Left ventricle myocardium inferior (tissue), 1 donor: Measurements from ENCODE around the gene GDPD3. TPM values are rescaled to one million over a fixed set of nuclear protein-coding genes. Genes with fewer than 3 reads are reported as not detected.

ENCODE experiments used
- DNase-seq: peaks from one replicate; pipeline ENCODE4 v3.0.0-alpha.2; 2020
- H3K27ac ChIP-seq: fragments of 200-600 bp; replicated peaks from 2 replicates; pipeline ENCODE4 v1.8.0; 2021
- H3K27me3 ChIP-seq: fragments of 200-600 bp; 2 replicates; pipeline ENCODE4 v1.8.0; 2021; ENCODE audit warnings: low read depth
- H3K36me3 ChIP-seq: fragments of 200-600 bp; 2 replicates; pipeline ENCODE4 v1.8.0; 2021
- H3K4me1 ChIP-seq: fragments of 200-600 bp; 2 replicates; pipeline ENCODE4 v1.8.0; 2021
- H3K4me3 ChIP-seq: fragments of 200-600 bp; 2 replicates; pipeline ENCODE4 v1.8.0; 2021; ENCODE audit warnings: mild to moderate bottlenecking, moderate library complexity
- H3K9me3 ChIP-seq: fragments of 200-600 bp; replicated peaks from 2 replicates; pipeline ENCODE4 v1.8.0; 2021
- intact Hi-C: fragments of 100-400 bp; cut with micrococcal nuclease; formaldehyde crosslinking; loops from one replicate; pipeline ENCODE4 v1.11.0; 2022
- total RNA-seq: library from RNA; stranded (reverse); fragmentation: NEBNext Ultra II Directional; extraction: Animal tissue kit (Norgen Biotek cat#: 25700); gene quantifications from one replicate; pipeline ENCODE4 v1.2.1, GENCODE V29; 2021
- TF ChIP-seq, protein P1 (sequence below): fragments of 200-600 bp; IDR thresholded peaks from 2 replicates; pipeline ENCODE4 v1.8.0; 2021; ENCODE audit warnings: antibody characterized with exemption, mild to moderate bottlenecking, borderline replicate concordance
- donor health status: DM: no; HTN: yes; CAD: no; lungs with severe emphysema.

Gene GDPD3
- total RNA-seq, 1 donor from 2014 or later, result 2.3 TPM

DNA sequence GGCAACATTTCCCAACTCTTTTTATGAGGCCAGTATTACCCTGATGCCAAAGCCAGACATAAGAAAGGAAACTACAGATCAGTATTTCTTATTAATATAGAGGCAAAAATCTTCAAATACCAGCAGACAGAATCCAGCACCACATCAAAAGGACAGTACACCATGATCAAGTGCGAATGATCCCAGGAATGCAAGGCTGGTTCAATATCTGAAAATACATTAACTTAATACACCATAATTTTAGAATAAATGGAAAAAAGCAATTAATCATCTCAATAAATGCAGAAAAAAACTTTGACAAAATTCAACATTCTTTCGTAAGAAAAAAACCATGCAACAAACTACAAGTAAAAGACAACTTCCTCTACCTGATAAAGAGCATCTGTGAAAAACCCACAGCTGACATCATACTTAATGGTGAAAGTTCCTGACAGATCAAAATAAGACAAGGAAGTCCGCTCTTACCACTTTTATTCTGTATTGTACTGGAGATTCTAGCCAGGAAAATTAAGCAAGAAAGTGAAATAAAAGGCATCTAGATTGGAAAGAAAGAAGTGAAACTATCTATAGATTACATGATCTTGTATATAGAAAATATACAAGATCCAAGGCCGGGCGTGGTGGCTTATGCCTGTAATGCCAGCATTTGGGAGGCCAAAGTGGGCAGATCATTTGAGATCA lies 36.1 kb upstream of the GDPD3 start:
- peaks cover 17% of the 10 kb centered on the region for H3K9me3 ChIP-seq
- no peaks in the 10 kb centered on the region for H3K4me1 ChIP-seq
- H3K27me3 ChIP-seq, result no peaks in the 10 kb centered on the region
- H3K36me3 ChIP-seq, result no peaks in the 10 kb centered on the region
- DNase-seq, result no peak
- intact Hi-C loops, result no loop called here
- no peak overlapping the region for H3K27ac ChIP-seq
- TF ChIP-seq, protein P1, sequence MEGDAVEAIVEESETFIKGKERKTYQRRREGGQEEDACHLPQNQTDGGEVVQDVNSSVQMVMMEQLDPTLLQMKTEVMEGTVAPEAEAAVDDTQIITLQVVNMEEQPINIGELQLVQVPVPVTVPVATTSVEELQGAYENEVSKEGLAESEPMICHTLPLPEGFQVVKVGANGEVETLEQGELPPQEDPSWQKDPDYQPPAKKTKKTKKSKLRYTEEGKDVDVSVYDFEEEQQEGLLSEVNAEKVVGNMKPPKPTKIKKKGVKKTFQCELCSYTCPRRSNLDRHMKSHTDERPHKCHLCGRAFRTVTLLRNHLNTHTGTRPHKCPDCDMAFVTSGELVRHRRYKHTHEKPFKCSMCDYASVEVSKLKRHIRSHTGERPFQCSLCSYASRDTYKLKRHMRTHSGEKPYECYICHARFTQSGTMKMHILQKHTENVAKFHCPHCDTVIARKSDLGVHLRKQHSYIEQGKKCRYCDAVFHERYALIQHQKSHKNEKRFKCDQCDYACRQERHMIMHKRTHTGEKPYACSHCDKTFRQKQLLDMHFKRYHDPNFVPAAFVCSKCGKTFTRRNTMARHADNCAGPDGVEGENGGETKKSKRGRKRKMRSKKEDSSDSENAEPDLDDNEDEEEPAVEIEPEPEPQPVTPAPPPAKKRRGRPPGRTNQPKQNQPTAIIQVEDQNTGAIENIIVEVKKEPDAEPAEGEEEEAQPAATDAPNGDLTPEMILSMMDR, result no peak
- no peak overlapping the region for H3K4me3 ChIP-seq

DNA sequence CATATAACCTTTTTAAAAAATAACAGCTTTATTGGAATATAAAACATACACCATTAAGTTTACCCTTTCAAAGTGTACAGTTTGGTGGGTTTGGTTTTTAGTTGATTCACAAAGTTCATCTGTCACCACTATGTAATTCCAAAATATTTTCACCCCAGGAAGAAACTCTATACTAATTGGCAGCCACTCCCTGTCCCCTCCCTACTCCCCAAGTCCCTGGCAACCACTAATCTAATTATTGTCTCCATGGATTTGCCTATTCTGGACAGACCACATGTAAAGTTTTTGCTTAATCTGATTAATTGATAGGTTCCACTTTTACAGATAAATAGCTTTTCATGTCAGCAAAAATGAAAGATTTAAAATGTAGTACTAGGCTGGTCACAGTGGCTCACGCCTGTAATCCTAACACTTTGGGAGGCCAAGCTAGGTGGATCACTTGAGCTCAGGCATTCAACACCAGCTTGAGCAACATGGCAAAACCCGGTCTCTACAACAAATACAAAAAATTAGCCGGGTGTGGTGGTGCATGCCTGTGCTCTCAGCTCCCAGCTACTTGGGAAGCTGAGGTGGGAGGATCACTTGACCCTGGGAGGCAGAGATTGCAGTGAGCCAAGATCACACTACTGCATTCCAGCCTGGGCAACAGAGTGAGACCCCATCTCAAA lies 34.6 kb upstream of the GDPD3 start:
- H3K9me3 ChIP-seq, result peaks cover 17% of the 10 kb centered on the region
- intact Hi-C loops, result no loop called here
- no peak for DNase-seq

DNA sequence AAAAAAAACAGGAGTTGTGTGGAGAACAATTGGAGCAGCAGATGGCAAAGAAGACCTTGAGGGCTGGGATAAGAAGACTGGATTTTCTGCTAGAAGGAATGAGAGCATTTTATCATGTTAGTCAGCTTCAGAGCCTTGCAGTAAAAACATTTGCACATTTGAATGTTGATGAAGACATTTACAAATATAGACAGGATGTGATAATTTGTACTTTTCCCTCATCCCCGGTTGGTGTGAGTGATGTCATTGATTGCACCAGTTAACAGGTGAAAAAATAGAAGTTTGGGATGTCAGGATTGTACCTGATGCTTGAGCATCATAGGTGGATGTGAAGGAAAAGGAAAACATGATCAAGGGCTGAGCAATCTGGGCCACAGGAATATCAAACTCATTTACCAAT lies 32.3 kb upstream of the GDPD3 start:
- Histone ChIP-seq H3K4me3 (no peak overlapping the region), H3K4me1 (no peaks in the 10 kb centered on the region), H3K9me3 (peaks cover 17% of the 10 kb centered on the region), H3K27ac (no peak overlapping the region), H3K27me3 (no peaks in the 10 kb centered on the region), H3K36me3 (no peaks in the 10 kb centered on the region)
- TF ChIP-seq, protein P1, result no peak
- intact Hi-C loops, result no loop called here
- no peak for DNase-seq

More for the DNA sequence above, 34.6 kb upstream of the GDPD3 start:
- no peak overlapping the region for H3K27ac ChIP-seq
- H3K27me3 ChIP-seq, result no peaks in the 10 kb centered on the region
- TF ChIP-seq, protein P1, result no peak
- H3K36me3 ChIP-seq, result no peaks in the 10 kb centered on the region
- H3K4me3 ChIP-seq, result no peak overlapping the region
- H3K4me1 ChIP-seq, result no peaks in the 10 kb centered on the region

GRCh38 chr16:30144917-30145316 lies 31.6 kb upstream of the GDPD3 start:
- DNase-seq, result no peak
- no peak overlapping the region for H3K27ac ChIP-seq
- H3K36me3 ChIP-seq, result no peaks in the 10 kb centered on the region
- TF ChIP-seq, protein P1, result no peak
- H3K4me1 ChIP-seq, result no peaks in the 10 kb centered on the region
- intact Hi-C loops, result no loop called here
- H3K4me3 ChIP-seq, result no peak overlapping the region
- no peaks in the 10 kb centered on the region for H3K27me3 ChIP-seq
- H3K9me3 ChIP-seq, result peaks cover 13% of the 10 kb centered on the region

GRCh38 chr16:30144017-30144416 lies 30.7 kb upstream of the GDPD3 start:
- H3K36me3 ChIP-seq, result no peaks in the 10 kb centered on the region
- H3K27me3 ChIP-seq, result no peaks in the 10 kb centered on the region
- TF ChIP-seq, protein P1, result no peak
- intact Hi-C loops, result no loop called here
- no peaks in the 10 kb centered on the region for H3K4me1 ChIP-seq
- no peak for DNase-seq
- no peak overlapping the region for H3K27ac ChIP-seq
- H3K9me3 ChIP-seq, result peaks cover 4% of the 10 kb centered on the region
- H3K4me3 ChIP-seq, result no peak overlapping the region
